Measurements from ENCODE around the gene TM9SF1. TPM values are rescaled to one million over a fixed set of nuclear protein-coding genes. Genes with fewer than 3 reads are reported as not detected.
A peak's percentile ranks its signal among the peaks of the same experiment; 100 is the strongest.

TM9SF1 gene
- total and polyA plus RNA-seq, 9 of the 15 experiments (the other 6 are each of a cell fraction or from before 2014, with no cell fraction given) = 5.3 to 20.3 (median 11.8) TPM

- TF ChIP-seq NONO (IDR thresholded peaks at IDR 0.05; ENCODE audit: low read depth in 2 of 2, low read length in 1 of 2) (no peak), ZNF449 (CRISPR knock-in tag; IDR thresholded peaks at IDR 0.05) (no peak), NR2C1 (IDR thresholded peaks at IDR 0.05) (0 out of 2 replicates have a peak, but pooled peaks have one; percentile 27), NR2C1 (tag; IDR thresholded peaks at IDR 0.05) (peak; percentile 33; the same call in 1 of the 2 replicates), CEBPG (CRISPR knock-in tag; IDR thresholded peaks at IDR 0.05) (no peak), CEBPG (tag; conservative IDR thresholded peaks at IDR 0.05 in 1 of 2, IDR thresholded peaks at IDR 0.05 in 1 of 2) (no peak), POLR2B (IDR thresholded peaks at IDR 0.05; ENCODE audit: low read depth, partially characterized antibody) (peak; percentile 57), FOXJ2 (tag; IDR thresholded peaks at IDR 0.05) (no peak), ZEB2 (IDR thresholded peaks at IDR 0.05) (no peak), VEZF1 (CRISPR knock-in tag; IDR thresholded peaks at IDR 0.05) (peak; percentile 93), RBM39 (optimal IDR thresholded peaks at IDR 0.05; ENCODE audit: low read depth, low read length) (no peak), MTA1 (IDR thresholded peaks at IDR 0.05; ENCODE audit: borderline replicate concordance) (no peak)
- TF ChIP-seq, protein P1, sequence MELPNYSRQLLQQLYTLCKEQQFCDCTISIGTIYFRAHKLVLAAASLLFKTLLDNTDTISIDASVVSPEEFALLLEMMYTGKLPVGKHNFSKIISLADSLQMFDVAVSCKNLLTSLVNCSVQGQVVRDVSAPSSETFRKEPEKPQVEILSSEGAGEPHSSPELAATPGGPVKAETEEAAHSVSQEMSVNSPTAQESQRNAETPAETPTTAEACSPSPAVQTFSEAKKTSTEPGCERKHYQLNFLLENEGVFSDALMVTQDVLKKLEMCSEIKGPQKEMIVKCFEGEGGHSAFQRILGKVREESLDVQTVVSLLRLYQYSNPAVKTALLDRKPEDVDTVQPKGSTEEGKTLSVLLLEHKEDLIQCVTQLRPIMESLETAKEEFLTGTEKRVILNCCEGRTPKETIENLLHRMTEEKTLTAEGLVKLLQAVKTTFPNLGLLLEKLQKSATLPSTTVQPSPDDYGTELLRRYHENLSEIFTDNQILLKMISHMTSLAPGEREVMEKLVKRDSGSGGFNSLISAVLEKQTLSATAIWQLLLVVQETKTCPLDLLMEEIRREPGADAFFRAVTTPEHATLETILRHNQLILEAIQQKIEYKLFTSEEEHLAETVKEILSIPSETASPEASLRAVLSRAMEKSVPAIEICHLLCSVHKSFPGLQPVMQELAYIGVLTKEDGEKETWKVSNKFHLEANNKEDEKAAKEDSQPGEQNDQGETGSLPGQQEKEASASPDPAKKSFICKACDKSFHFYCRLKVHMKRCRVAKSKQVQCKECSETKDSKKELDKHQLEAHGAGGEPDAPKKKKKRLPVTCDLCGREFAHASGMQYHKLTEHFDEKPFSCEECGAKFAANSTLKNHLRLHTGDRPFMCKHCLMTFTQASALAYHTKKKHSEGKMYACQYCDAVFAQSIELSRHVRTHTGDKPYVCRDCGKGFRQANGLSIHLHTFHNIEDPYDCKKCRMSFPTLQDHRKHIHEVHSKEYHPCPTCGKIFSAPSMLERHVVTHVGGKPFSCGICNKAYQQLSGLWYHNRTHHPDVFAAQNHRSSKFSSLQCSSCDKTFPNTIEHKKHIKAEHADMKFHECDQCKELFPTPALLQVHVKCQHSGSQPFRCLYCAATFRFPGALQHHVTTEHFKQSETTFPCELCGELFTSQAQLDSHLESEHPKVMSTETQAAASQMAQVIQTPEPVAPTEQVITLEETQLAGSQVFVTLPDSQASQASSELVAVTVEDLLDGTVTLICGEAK (IDR thresholded peaks at IDR 0.05) = no peak
- TF ChIP-seq, protein P1 (CRISPR knock-in tag; IDR thresholded peaks at IDR 0.05) = no peak
These were observed 34.1 kb downstream of the TM9SF1 start, which contains the start of gene IRF9 (continued) for GRCh38 chr14:24160850-24161804.
